GM20000 (cell line): ENCODE measurements around the gene TCF15.
"Not testable (repeated sequence)": the region's sequence is repeated elsewhere in the genome, so short reads cannot be mapped to it uniquely, and the experiment has no call there.

Source experiments
- DNase-seq: peaks from one replicate; pipeline ENCODE4 v3.0.0; 2012; ENCODE audit warnings: low spot score
- TF ChIP-seq, protein P1 (sequence below): IDR thresholded peaks from 2 replicates; pipeline ENCODE4 v1.5.1; 2012; ENCODE audit warnings: mild to moderate bottlenecking, control low read depth; ENCODE audit errors: extremely low read depth, missing control alignments

Gene TCF15

DNA sequence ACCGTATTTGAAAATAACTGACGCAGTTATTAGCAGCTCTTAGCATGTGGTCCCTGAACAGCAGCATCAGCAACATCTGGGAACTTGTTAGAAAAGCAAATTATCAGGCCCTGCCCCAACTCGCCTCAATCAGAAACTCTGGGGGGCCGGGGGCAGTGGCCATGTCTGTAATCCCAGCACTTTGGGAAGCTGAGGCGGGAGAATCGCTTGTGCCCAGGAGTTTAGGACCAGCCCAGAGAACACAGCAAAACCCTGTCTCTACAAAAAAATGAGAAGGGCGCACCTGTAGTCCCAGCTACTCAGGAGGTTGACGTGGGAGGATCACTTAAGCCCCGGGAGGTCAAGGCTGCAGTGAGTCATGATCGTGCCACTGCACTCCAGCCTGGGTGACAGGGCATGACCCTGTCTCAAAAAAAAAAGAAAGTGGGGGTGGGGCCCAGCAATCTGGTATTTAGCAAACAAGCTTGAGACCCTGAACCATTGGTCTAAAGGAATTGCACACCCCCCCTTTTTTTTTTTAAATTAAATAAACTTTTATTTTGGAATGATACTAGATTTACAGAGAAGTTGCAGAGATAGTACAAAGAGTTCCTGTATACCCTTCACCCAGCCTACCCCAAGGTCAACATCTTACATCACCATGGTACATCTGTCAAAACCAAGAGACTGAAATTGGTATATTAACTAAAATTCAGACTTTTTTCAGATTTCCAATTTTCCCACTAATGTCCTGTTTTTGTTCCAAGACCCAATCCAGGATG lies 36.2 kb upstream of the TCF15 start:
- no peak for DNase-seq
- TF ChIP-seq, protein P1, sequence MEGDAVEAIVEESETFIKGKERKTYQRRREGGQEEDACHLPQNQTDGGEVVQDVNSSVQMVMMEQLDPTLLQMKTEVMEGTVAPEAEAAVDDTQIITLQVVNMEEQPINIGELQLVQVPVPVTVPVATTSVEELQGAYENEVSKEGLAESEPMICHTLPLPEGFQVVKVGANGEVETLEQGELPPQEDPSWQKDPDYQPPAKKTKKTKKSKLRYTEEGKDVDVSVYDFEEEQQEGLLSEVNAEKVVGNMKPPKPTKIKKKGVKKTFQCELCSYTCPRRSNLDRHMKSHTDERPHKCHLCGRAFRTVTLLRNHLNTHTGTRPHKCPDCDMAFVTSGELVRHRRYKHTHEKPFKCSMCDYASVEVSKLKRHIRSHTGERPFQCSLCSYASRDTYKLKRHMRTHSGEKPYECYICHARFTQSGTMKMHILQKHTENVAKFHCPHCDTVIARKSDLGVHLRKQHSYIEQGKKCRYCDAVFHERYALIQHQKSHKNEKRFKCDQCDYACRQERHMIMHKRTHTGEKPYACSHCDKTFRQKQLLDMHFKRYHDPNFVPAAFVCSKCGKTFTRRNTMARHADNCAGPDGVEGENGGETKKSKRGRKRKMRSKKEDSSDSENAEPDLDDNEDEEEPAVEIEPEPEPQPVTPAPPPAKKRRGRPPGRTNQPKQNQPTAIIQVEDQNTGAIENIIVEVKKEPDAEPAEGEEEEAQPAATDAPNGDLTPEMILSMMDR: no peak

DNA sequence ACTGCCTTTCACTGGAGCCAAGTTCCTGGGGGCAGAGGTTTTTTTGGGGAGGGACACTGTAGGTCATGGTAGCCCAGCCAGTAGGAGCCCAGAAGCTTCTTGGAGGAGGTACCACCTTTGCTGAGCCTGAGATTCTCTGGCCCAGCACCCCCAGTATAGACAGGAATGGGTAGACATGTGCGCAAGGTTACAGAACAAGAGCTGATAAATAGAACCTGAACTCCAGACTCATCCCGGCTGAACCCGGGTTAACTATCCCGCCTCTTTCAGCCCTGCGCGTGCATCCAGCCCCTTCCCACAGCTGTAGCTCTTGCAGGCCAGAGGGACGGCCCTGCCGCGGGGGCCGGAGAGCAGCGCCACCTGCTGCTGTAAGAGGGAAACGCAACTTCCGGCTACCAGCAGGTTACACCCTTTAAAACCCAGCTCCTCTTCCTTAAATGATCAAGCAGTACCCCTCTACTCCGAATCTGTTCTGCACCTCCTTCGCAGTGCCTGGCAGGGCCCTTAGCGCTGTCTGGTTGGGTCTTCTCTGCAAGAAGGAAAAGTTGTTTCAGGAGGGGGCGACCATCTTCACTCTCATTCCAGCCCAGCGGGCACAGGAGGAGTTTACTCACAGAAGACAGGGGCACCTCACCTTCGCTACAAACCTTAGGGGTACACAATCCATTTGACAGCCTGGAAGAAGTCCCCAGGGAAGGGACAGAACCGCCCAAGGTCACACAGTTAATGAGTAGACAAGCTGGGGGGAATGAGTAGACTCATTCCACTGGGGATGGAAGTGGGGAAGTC lies 35.4 kb upstream of the TCF15 start:
- TF ChIP-seq, protein P1: peak; percentile 97
- DNase-seq: peak; percentile 94

DNA sequence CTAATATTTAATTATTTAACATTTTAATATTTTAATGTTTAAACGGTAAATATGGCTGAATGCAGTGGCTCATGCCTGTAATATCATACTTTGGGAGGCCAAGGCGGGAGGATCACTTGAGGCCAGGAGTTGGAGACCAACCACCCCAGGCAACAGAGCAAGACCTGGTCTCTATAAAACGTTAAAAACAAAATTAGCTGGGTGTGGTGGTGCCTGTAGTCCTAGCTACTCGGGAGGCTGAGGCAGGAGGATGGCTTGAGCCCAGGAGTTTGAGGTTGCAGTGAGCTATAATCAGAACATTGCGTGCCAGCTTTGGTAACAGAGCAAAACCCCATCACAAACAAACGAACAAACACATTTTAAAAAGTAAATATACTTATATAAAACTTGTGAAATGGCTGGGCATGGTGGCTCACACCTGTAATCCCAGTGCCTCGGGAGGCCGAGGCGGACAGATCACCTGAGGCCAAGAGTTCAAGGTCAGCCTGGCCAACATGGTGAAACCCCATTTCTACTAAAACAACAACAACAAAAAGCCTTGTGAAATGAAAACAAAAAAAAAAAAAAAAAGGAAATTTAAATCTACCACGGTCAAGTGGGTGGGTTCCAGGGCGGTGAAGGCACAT lies 34.7 kb upstream of the TCF15 start:
- DNase-seq: no peak
- TF ChIP-seq, protein P1: no peak

DNA sequence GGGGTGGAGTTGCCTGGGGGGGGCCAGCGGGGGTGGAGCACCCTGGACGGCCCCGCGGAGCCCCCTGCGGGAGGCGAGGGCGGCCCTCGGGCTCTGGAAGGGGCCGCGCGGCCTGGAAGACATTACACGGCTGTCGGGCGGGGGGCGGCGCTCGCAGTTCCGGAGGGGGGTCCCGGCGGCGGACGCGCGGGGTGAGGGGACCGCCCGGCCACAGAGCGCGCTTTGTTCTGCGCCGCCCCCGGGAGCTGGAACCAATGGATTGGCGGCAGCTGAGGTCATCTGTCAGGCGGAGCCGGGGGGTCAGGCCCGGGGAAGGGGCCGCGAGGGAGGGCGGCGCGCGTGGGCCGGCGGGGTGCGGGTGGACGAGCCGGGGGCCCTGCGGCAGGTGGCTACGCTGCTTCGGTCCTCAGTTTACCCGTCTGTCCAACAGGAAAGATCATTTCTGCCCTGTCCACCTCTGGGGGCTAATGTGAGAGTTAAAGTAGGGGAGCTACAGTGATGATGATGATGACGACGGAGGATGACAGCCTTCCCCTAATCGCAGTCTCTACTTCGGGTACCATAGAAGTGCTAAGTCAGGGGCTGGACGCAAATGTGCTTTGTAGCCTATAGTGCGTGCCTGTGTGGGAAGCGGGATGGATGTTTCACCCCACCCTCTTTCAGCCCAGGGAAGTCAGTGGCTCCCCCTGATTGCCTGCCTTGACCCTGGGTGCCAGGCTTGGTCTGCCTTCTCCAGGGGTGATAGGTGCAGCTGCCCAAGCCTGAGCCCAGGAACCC lies 32.5 kb upstream of the TCF15 start:
- TF ChIP-seq, protein P1: no peak
- DNase-seq: peak; percentile 40

DNA sequence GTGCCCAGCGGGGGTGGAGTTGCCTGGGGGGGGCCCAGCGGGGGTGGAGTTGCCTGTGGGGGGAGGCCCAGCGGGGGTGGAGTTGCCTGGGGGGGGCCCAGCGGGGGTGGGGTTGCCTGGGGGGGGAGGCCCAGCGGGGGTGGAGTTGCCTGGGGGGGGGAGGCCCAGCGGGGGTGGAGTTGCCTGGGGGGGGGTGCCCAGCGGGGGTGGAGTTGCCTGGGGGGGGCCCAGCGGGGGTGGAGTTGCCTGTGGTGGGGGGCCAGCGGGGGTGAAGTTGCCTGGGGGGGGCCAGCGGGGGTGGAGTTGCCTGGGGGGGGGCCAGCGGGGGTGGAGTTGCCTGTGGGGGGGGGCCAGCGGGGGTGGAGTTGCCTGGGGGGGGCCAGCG lies 31.9 kb upstream of the TCF15 start:
- DNase-seq: not testable (repeated sequence)

DNA sequence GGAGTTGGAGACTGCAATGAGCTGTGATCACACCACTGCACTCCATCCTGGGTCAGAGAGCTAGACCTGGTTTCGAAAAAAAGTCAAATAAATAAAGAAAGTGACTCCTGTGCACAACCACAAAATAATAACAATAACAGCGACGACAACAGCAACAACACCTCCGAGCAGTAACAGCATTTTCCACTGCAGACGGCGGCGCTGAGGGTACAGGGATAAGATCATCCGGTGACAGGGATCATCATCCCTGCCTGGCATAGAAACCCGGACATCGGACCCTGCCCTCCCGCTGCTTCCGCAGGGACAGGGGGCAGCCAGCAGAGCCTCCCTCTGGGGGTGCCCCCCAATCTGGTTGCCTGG lies 31.4 kb upstream of the TCF15 start:
- no peak for DNase-seq
- TF ChIP-seq, protein P1: no peak

DNA sequence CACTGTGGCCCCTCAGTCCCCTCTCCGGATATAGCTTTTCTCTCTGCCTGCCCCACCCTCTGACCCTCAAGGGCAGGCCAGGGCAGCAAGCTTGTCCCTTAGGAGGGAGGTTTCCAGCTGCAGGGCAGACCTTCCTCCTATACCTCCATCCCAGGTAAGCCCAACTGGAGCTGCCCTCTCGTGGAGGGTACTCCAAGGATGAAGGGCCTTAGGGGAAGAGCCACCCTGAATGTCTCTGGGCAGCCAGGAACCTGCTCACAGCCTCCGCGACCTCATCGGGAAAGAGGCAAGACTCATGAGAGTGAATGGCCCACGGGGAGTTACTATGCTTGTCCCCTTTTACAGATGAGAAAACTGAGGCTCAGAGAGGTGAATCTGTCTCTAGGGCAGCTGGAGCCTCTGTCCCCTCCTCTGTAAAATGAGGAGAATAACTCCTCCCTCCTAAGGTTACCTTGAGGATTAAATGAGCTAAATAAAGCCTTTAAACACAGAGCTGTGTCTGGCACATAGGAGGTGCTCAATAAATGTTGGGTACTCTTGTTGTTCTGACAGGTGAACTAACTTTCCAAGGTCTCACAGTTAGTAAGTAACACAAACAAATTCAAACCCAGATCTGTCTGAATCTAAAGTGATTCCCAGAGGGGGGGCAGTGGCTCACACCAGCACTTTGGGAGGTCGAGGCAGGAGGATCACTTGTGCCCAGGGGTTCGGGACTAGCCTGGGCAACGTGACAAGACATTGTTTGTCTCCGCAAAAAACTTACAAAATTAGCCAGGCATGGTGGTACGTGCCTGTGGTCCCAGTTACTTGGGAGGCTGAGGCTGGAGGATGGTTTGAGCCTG lies 30.8 kb upstream of the TCF15 start:
- no peak for DNase-seq

More for the DNA sequence above, 30.8 kb upstream of the TCF15 start:
- TF ChIP-seq, protein P1: no peak
